ENCODE data around the gene ABTB1. TPM values are rescaled to one million over a fixed set of nuclear protein-coding genes. Genes with fewer than 3 reads are reported as not detected.

ABTB1 gene
- polyA plus RNA-seq, 1 of the 3 experiments (the other 2 are of a cell fraction) = 30.8 TPM

GRCh38 chr3:127629467-127630403 lies 43.0 kb upstream of the ABTB1 start:
- Histone ChIP-seq H3K9me3 (no peaks in the 10 kb centered on the region), H3F3A (replicated peaks; ENCODE audit: insufficient read depth) (peaks cover 3% of the 10 kb centered on the region), H2AFZ (ENCODE audit: low read depth) (no peak overlapping the region), H3K4me1 (ENCODE audit: control insufficient read depth in 1 of 2, insufficient read depth in 2 of 2, low read depth in 1 of 2, low read length in 1 of 2) (peaks cover 0 to 32% of the 10 kb centered on the region in 2 experiments; a peak in 2 of 4 replicates), H3K4me2 (peak overlapping the region; percentile 87), H3K27ac (ENCODE audit: low read depth in 2 of 2, low read length in 1 of 2) (peak overlapping the region in 1 of 2 experiments; percentile 44; a peak in 2 of 4 replicates), H3K9me2 (no peaks in the 10 kb centered on the region), H3K4me3 (ENCODE audit: low read depth in 2 of 2, low read length in 1 of 2) (peak overlapping the region; percentile 62 to 64), H3K9ac (no peak overlapping the region), H3K36me3 (replicated peaks in 1 of 2; ENCODE audit: control insufficient read depth in 1 of 2, insufficient read depth in 2 of 2, low read length in 1 of 2) (no peaks in the 10 kb centered on the region), H3K79me2 (ENCODE audit: insufficient read depth) (no peaks in the 10 kb centered on the region), H3K27me3 (ENCODE audit: insufficient read depth) (no peaks in the 10 kb centered on the region), H4K20me1 (ENCODE audit: insufficient read depth) (no peaks in the 10 kb centered on the region)
- ChIA-PET POLR2A (interaction anchor here (1.6 kb wide), 1 partner anchor 10 kb away, joined by 7 read pairs; no protein-coding TSS in a partner anchor), CTCF (interaction anchor here (0.6 to 4.8 kb wide), 5 partner anchors 8 to 330 kb away, joined by 3 to 19 read pairs (median 3); no protein-coding TSS in a partner anchor)
- TF ChIP-seq, protein P1, sequence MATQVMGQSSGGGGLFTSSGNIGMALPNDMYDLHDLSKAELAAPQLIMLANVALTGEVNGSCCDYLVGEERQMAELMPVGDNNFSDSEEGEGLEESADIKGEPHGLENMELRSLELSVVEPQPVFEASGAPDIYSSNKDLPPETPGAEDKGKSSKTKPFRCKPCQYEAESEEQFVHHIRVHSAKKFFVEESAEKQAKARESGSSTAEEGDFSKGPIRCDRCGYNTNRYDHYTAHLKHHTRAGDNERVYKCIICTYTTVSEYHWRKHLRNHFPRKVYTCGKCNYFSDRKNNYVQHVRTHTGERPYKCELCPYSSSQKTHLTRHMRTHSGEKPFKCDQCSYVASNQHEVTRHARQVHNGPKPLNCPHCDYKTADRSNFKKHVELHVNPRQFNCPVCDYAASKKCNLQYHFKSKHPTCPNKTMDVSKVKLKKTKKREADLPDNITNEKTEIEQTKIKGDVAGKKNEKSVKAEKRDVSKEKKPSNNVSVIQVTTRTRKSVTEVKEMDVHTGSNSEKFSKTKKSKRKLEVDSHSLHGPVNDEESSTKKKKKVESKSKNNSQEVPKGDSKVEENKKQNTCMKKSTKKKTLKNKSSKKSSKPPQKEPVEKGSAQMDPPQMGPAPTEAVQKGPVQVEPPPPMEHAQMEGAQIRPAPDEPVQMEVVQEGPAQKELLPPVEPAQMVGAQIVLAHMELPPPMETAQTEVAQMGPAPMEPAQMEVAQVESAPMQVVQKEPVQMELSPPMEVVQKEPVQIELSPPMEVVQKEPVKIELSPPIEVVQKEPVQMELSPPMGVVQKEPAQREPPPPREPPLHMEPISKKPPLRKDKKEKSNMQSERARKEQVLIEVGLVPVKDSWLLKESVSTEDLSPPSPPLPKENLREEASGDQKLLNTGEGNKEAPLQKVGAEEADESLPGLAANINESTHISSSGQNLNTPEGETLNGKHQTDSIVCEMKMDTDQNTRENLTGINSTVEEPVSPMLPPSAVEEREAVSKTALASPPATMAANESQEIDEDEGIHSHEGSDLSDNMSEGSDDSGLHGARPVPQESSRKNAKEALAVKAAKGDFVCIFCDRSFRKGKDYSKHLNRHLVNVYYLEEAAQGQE (IDR thresholded peaks at IDR 0.05; ENCODE audit: low read depth, low read length) = no peak
- TF ChIP-seq FOSL2 (IDR thresholded peaks at IDR 0.05; ENCODE audit: borderline replicate concordance, low read depth) = no peak
- TF ChIP-seq, protein P2, sequence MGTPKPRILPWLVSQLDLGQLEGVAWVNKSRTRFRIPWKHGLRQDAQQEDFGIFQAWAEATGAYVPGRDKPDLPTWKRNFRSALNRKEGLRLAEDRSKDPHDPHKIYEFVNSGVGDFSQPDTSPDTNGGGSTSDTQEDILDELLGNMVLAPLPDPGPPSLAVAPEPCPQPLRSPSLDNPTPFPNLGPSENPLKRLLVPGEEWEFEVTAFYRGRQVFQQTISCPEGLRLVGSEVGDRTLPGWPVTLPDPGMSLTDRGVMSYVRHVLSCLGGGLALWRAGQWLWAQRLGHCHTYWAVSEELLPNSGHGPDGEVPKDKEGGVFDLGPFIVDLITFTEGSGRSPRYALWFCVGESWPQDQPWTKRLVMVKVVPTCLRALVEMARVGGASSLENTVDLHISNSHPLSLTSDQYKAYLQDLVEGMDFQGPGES (IDR thresholded peaks at IDR 0.05; ENCODE audit: low read depth, low read length) = no peak
- no peak for TF ChIP-seq POLR2AphosphoS5 (IDR thresholded peaks at IDR 0.05; ENCODE audit: low read depth, low read length)
- TF ChIP-seq MXI1 (IDR thresholded peaks at IDR 0.05; ENCODE audit: low read depth, low read length) = peak; percentile 66; the same call in 1 of the 2 replicates
- no peak for TF ChIP-seq GABPA (IDR thresholded peaks at IDR 0.05; ENCODE audit: low read depth)
- TF ChIP-seq SIN3A (IDR thresholded peaks at IDR 0.05; ENCODE audit: borderline replicate concordance, low read depth, low read length) = no peak
- peak; percentile 54 for DNase-seq
- WGBS (ENCODE audit: low lambda C conversion rate) = 31% methylated on average over 38 of the region's 65 CpGs
